ENCODE measurements around the gene CD180.

CD180 gene

DNA sequence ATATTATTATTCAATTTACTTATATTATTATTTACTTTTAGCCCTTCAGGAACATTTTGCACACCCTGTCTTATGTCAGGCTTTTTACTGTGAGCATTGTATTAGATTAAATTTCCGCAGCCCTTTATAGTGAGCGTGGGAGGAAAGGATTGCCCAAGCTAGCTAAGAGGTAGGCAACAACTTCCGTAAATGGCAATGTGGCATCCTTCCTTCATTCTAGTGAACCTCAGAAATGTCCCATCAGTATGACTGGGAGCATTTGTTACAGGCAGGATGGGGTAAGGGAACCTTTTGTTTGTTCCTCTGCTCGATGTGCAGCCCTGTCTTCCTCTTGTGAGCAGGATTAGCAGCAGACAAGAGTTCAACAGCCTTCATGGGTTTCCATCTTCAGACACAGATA, 6.2 kb upstream of the CD180 start:
- Mint-ChIP-seq H3K4me1 (peaks cover 11% of the 10 kb centered on the region), H3K9me3 (peaks cover 2% of the 10 kb centered on the region), H3K27ac (no peak overlapping the region), H3K4me3 (no peak overlapping the region), H3K36me3 (ENCODE audit: low read depth) (no peaks in the 10 kb centered on the region), H3K27me3 (ENCODE audit: low read depth) (peaks cover 2% of the 10 kb centered on the region)
- TF ChIP-seq CTCF (IDR thresholded peaks at IDR 0.05; ENCODE audit: unreplicated experiment in 3 of 3), result no peak

DNA sequence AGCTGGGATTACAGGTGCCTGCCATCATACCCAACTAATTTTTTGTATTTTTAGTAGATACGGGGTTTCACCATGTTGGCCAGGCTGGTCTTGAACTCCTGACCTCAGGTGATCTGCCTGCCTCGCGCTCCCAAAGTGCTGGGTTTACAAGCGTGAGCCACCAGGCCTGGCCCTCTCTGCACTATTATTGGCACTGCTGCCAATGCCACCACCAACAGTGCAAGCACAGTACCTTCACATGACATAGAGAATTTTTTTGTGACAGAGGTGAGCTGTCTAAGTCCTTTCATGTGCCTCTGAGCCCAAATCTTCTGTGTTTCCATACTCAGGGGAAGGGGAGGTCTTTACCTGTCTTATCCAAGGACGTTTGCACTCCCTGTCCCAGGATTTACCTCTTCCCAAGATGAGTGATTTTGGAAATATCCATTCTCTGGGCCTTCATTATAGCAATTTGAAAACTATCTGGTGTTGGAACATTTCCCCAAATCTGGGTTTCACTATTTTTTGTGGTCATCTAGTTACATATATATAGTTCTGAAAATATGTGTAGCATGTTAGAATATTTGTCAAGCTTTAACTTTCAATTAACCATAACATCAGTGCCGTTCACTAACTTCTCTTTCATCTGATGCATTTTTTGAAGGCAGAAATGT, 5.4 kb upstream of the CD180 start:
- no peak overlapping the region for H3K4me3 Mint-ChIP-seq
- no peaks in the 10 kb centered on the region for H3K36me3 Mint-ChIP-seq (ENCODE audit: low read depth)
- H3K27me3 Mint-ChIP-seq (ENCODE audit: low read depth), result no peaks in the 10 kb centered on the region
- peaks cover 2% of the 10 kb centered on the region for H3K9me3 Mint-ChIP-seq
- peaks cover 11% of the 10 kb centered on the region for H3K4me1 Mint-ChIP-seq
- no peak overlapping the region for H3K27ac Mint-ChIP-seq
- no peak for TF ChIP-seq CTCF (IDR thresholded peaks at IDR 0.05; ENCODE audit: unreplicated experiment in 3 of 3)

GRCh38 chr5:67200809-67201562, 4.4 kb upstream of the CD180 start:
- Mint-ChIP-seq H3K9me3 (peaks cover 2% of the 10 kb centered on the region), H3K36me3 (ENCODE audit: low read depth) (no peaks in the 10 kb centered on the region), H3K4me3 (no peak overlapping the region), H3K27me3 (ENCODE audit: low read depth) (no peaks in the 10 kb centered on the region), H3K27ac (no peak overlapping the region), H3K4me1 (peaks cover 11% of the 10 kb centered on the region)
- TF ChIP-seq CTCF (IDR thresholded peaks at IDR 0.05; ENCODE audit: unreplicated experiment in 3 of 3), result no peak

DNA sequence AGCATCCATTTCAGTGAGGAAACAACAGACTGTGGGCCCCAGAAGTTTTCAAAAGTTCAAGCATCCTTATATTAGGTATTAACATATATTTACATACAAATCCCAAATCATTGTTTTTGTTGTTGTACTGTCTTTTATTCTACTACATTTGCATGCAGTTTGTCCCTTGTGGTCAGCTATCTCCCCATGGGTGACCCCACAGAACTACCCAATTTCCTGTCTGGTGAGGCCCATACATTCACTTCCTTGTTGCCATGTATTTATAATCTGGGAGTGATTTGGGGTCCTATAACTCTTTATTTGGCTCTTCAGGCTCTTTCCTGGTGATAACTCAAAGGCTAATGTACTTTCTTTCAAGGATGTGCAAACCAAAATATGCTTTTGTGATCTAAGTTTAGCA, 3.3 kb upstream of the CD180 start:
- Mint-ChIP-seq H3K36me3 (ENCODE audit: low read depth) (no peaks in the 10 kb centered on the region), H3K4me1 (peaks cover 16% of the 10 kb centered on the region), H3K4me3 (no peak overlapping the region), H3K27ac (no peak overlapping the region), H3K9me3 (peaks cover 2% of the 10 kb centered on the region), H3K27me3 (ENCODE audit: low read depth) (no peaks in the 10 kb centered on the region)
- TF ChIP-seq CTCF (IDR thresholded peaks at IDR 0.05; ENCODE audit: unreplicated experiment in 3 of 3), result no peak

DNA sequence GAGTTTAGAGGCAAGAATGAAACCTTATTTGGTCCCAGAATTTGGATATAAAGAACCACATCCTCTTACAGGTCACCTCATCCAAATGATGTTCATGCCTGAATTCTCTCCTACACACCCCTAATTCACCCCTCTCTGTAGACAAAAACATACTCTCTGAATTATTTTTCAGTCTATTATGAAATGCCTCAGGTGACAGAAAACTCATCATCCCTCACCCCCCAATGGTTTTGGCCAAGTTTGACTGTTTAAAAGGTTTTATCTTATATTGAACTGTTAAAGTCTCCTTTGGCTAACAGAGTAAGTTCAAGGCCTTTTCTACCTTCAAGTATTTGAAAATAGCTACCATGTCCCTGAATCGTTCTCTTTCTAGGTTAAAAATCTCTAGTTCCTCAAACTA, 2.3 kb upstream of the CD180 start:
- Mint-ChIP-seq H3K27me3 (ENCODE audit: low read depth) (no peaks in the 10 kb centered on the region), H3K9me3 (peaks cover 2% of the 10 kb centered on the region), H3K27ac (no peak overlapping the region), H3K4me1 (peaks cover 7% of the 10 kb centered on the region), H3K36me3 (ENCODE audit: low read depth) (no peaks in the 10 kb centered on the region), H3K4me3 (no peak overlapping the region)
- TF ChIP-seq CTCF (IDR thresholded peaks at IDR 0.05; ENCODE audit: unreplicated experiment in 3 of 3), result no peak

DNA sequence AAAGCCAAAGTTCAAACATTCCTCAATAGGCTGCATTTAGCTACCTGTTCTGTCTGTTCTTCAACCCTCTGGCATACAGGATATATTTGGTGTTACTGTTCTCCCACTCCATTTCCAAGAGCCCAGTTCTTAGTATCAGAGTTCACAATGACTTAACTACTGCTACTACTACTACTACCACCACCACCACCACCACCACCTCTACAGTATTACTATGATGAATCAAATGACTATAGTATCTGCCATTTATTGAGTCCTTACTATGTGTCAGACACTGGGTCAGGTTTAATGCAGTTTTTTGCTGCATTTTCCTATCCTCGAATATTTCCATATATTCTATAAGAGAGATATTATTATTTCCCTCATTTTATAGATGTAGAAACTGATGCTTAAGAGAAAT, 937 bp upstream of the CD180 start:
- Mint-ChIP-seq H3K36me3 (ENCODE audit: low read depth) (no peaks in the 10 kb centered on the region), H3K4me3 (no peak overlapping the region), H3K9me3 (peaks cover 2% of the 10 kb centered on the region), H3K27me3 (ENCODE audit: low read depth) (no peaks in the 10 kb centered on the region), H3K27ac (no peak overlapping the region), H3K4me1 (peaks cover 16% of the 10 kb centered on the region)
- no peak for TF ChIP-seq CTCF (IDR thresholded peaks at IDR 0.05; ENCODE audit: unreplicated experiment in 3 of 3)

Measured in nephron (organoid).